Astrocyte of the cerebellum (primary cell): Measurements from ENCODE around the gene MIA2.

Experiments used
- DNase-seq: peaks from one replicate; pipeline ENCODE4 v3.0.0-alpha.2; 2011; ENCODE audit warnings: low read depth
- H3K4me3 ChIP-seq: 2 replicates; pipeline ENCODE4 v1.5.1; 2011; ENCODE audit warnings: mild to moderate bottlenecking, low read depth, low read length, moderate library complexity
- CTCF ChIP-seq: IDR thresholded peaks from 2 replicates; pipeline ENCODE4 v1.5.1; 2012; ENCODE audit warnings: low read length, low read depth, moderate library complexity, mild to moderate bottlenecking; ENCODE audit errors: missing control alignments
- in situ Hi-C: cut with HindIII; loops from 2 replicates; pipeline ENCODE4 v1.10.0; 2017; ENCODE audit warnings: low sequenced_read_pairs

MIA2 gene

GRCh38 chr14:39416072-39416471 lies 182.4 kb downstream of the MIA2 start:
- H3K4me3 ChIP-seq, result no peak overlapping the region
- TF ChIP-seq CTCF, result no peak
- in situ Hi-C loops, result no loop called here
- no peak for DNase-seq

GRCh38 chr14:39417014-39417413 lies 183.3 kb downstream of the MIA2 start:
- no peak overlapping the region for H3K4me3 ChIP-seq
- no peak for DNase-seq
- in situ Hi-C loops, result no loop called here
- no peak for TF ChIP-seq CTCF

- TF ChIP-seq CTCF, result no peak
- H3K4me3 ChIP-seq, result no peak overlapping the region
- in situ Hi-C loops, result no loop called here
- DNase-seq, result no peak
Measured at GRCh38 chr14:39419272-39419671, 185.6 kb downstream of the MIA2 start.

GRCh38 chr14:39422243-39422642 lies 188.5 kb downstream of the MIA2 start:
- DNase-seq, result no peak
- TF ChIP-seq CTCF, result no peak
- H3K4me3 ChIP-seq, result no peak overlapping the region
- in situ Hi-C loops, result no loop called here

- no peak overlapping the region for H3K4me3 ChIP-seq
- in situ Hi-C loops, result no loop called here
Measured at GRCh38 chr14:39423793-39424192, 190.1 kb downstream of the MIA2 start.

GRCh38 chr14:39425947-39426346 lies 192.2 kb downstream of the MIA2 start:
- no peak for TF ChIP-seq CTCF
- in situ Hi-C loops, result no loop called here
- H3K4me3 ChIP-seq, result no peak overlapping the region
- DNase-seq, result no peak

More at GRCh38 chr14:39423793-39424192, 190.1 kb downstream of the MIA2 start:
- no peak for TF ChIP-seq CTCF
- DNase-seq, result no peak

GRCh38 chr14:39426605-39427004 lies 192.9 kb downstream of the MIA2 start:
- TF ChIP-seq CTCF, result peak; percentile 18
- in situ Hi-C loops, result no loop called here
- H3K4me3 ChIP-seq, result no peak overlapping the region
- DNase-seq, result peak; percentile 41
